MM.1S (cell line): Measurements from ENCODE around the gene VCX2.

Experiments used
- DNase-seq: peaks from one replicate; pipeline ENCODE4 v3.0.0-alpha.2; 2015
- H2AFZ ChIP-seq: fragments of 300-600 bp; sonication (generic); 2 replicates; pipeline ENCODE4 v1.6.0; 2016; ENCODE audit warnings: antibody characterized with exemption, low read length
- H3F3A ChIP-seq: fragments of 300-600 bp; sonication (generic); 2 replicates; pipeline ENCODE4 v1.6.1; 2016; ENCODE audit warnings: mild to moderate bottlenecking, antibody characterized with exemption, low read length, moderate library complexity, mixed read lengths; ENCODE audit not compliant: insufficient read depth
- H3K27ac ChIP-seq: fragments of 300-600 bp; sonication (generic); 2 replicates; pipeline ENCODE4 v1.5.1; 2016; ENCODE audit warnings: mild to moderate bottlenecking, low read length
- H3K27me3 ChIP-seq: fragments of 300-600 bp; sonication (generic); replicated peaks from 2 replicates; pipeline ENCODE4 v1.6.0; 2016; ENCODE audit warnings: low read length; ENCODE audit not compliant: insufficient read depth
- H3K36me3 ChIP-seq: fragments of 300-600 bp; sonication (generic); replicated peaks from 2 replicates; pipeline ENCODE4 v1.6.1; 2016; ENCODE audit warnings: mild to moderate bottlenecking, low read length, mixed read lengths; ENCODE audit not compliant: insufficient read depth
- H3K4me1 ChIP-seq: fragments of 300-600 bp; sonication (generic); 2 replicates; pipeline ENCODE4 v1.6.1; 2016; ENCODE audit warnings: low read length, mixed read lengths
- H3K4me2 ChIP-seq: fragments of 300-600 bp; sonication (generic); 2 replicates; pipeline ENCODE4 v1.6.0; 2016; ENCODE audit warnings: low read depth, low read length
- H3K4me3 ChIP-seq: fragments of 300-600 bp; sonication (generic); 2 replicates; pipeline ENCODE4 v1.5.1; 2016; ENCODE audit warnings: low read length, mixed read lengths
- H3K79me2 ChIP-seq: fragments of 300-600 bp; sonication (generic); 2 replicates; pipeline ENCODE4 v1.6.1; 2016; ENCODE audit warnings: mixed run types, low read length, mixed read lengths
- H3K9ac ChIP-seq: fragments of 300-600 bp; sonication (generic); 2 replicates; pipeline ENCODE4 v1.6.1; 2016; ENCODE audit warnings: low read length, mixed read lengths
- H3K9me2 ChIP-seq: fragments of 300-600 bp; sonication (generic); replicated peaks from 2 replicates; pipeline ENCODE4 v1.6.1; 2016; ENCODE audit warnings: mild to moderate bottlenecking, low read length, mixed read lengths; ENCODE audit not compliant: insufficient read depth
- H3K9me3 ChIP-seq: fragments of 300-600 bp; sonication (generic); replicated peaks from 2 replicates; pipeline ENCODE4 v1.6.1; 2016; ENCODE audit warnings: mild to moderate bottlenecking, low read length, mixed read lengths; ENCODE audit not compliant: insufficient read depth
- H4K20me1 ChIP-seq: fragments of 300-600 bp; sonication (generic); 2 replicates; pipeline ENCODE4 v1.6.1; 2016; ENCODE audit warnings: mild to moderate bottlenecking, low read length, moderate library complexity, mixed read lengths; ENCODE audit not compliant: insufficient read depth
- EZH2 ChIP-seq: fragments of 300-600 bp; sonication (generic); optimal IDR thresholded peaks from 2 replicates; pipeline ENCODE3; 2017; ENCODE audit warnings: low read depth, mild to moderate bottlenecking, antibody characterized with exemption, low read length, mixed read lengths
- EZH2phosphoT487 ChIP-seq: fragments of 300-600 bp; sonication (generic); IDR thresholded peaks from 2 replicates; pipeline ENCODE4 v1.6.1; 2018; ENCODE audit warnings: antibody characterized with exemption, low read length
- TF ChIP-seq, protein P1 (sequence below): fragments of 300-600 bp; sonication (generic); IDR thresholded peaks from 2 replicates; pipeline ENCODE4 v1.5.1; 2016; ENCODE audit warnings: antibody characterized with exemption, low read length, mixed read lengths

Gene VCX2

DNA sequence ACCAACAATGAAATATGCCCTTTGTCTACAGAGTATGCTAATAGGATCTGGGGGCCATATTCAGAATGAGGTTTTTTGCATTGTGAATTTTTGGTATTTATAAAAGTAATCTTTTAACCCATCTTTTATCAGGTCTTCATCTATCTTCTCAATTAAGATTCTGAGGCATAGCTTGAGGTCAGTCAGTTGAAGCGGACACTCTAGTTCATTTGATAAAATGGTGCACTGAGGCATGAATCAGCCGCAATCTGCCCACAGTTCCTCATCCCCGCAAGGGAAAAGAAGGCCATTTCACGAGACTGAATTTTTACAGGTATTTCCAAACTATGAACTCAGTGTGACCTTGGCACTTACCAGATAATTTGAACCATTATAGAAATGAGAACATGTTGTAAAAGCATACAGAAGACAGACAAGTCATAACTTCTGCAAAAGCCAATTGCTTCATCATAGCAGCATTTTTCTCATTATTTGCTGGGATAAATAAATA lies 19.3 kb upstream of the VCX2 start:
- Histone ChIP-seq H3K9ac (no peak overlapping the region), H4K20me1 (no peaks in the 10 kb centered on the region), H3K4me2 (no peak overlapping the region), H3K4me1 (no peaks in the 10 kb centered on the region), H3K36me3 (no peaks in the 10 kb centered on the region), H3K9me2 (no peaks in the 10 kb centered on the region), H2AFZ (no peak overlapping the region), H3K27ac (no peak overlapping the region), H3K27me3 (no peaks in the 10 kb centered on the region), H3F3A (no peaks in the 10 kb centered on the region), H3K79me2 (no peaks in the 10 kb centered on the region), H3K9me3 (no peaks in the 10 kb centered on the region), H3K4me3 (no peak overlapping the region)
- TF ChIP-seq, protein P1, sequence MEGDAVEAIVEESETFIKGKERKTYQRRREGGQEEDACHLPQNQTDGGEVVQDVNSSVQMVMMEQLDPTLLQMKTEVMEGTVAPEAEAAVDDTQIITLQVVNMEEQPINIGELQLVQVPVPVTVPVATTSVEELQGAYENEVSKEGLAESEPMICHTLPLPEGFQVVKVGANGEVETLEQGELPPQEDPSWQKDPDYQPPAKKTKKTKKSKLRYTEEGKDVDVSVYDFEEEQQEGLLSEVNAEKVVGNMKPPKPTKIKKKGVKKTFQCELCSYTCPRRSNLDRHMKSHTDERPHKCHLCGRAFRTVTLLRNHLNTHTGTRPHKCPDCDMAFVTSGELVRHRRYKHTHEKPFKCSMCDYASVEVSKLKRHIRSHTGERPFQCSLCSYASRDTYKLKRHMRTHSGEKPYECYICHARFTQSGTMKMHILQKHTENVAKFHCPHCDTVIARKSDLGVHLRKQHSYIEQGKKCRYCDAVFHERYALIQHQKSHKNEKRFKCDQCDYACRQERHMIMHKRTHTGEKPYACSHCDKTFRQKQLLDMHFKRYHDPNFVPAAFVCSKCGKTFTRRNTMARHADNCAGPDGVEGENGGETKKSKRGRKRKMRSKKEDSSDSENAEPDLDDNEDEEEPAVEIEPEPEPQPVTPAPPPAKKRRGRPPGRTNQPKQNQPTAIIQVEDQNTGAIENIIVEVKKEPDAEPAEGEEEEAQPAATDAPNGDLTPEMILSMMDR, result no peak
- TF ChIP-seq EZH2 (no peak), EZH2phosphoT487 (no peak)
- DNase-seq, result no peak

DNA sequence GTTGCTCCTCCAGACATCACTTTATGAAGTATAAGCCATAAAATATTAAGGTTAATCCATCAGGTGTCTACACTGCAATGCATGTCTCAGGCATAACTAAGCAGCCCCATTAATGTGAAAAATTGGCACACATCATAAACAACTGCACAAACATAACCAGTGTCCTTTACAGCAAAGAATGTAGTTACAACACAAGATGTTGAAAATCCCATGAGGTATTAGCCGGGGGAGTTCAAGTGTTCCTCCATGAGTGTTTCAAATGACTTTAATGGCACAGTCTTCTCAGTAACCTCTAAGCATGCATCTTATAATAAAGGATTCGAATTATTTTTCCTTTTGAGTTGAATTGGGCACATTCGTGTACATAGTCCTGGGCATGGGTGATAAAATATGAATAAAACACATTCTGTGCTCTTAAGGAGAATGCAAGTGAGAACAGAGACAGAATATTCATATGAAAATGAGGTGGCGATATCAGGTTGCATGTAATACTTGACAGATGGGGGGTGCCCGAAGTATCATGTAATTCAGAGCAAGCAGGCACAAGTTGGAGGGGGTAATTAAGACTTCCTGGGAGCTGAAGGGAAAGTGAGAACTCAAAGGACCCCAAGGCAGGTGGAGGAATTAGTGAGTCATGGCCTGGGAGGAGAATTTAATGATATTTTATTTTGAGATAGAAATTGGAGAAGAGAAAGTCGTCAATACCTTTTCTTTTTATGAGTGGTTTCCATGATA lies 18.2 kb upstream of the VCX2 start:
- H3K4me3 ChIP-seq, result no peak overlapping the region
- no peaks in the 10 kb centered on the region for H3K4me1 ChIP-seq
- TF ChIP-seq EZH2, result no peak
- TF ChIP-seq, protein P1, result no peak
- TF ChIP-seq EZH2phosphoT487, result no peak
- H3K9me3 ChIP-seq, result no peaks in the 10 kb centered on the region
- H3F3A ChIP-seq, result no peaks in the 10 kb centered on the region
- no peak overlapping the region for H2AFZ ChIP-seq
- no peaks in the 10 kb centered on the region for H3K79me2 ChIP-seq
- no peak for DNase-seq
- no peaks in the 10 kb centered on the region for H3K36me3 ChIP-seq
- no peaks in the 10 kb centered on the region for H3K9me2 ChIP-seq
- no peak overlapping the region for H3K27ac ChIP-seq
- H3K27me3 ChIP-seq, result no peaks in the 10 kb centered on the region
- H3K9ac ChIP-seq, result no peak overlapping the region
- no peak overlapping the region for H3K4me2 ChIP-seq
- no peaks in the 10 kb centered on the region for H4K20me1 ChIP-seq

DNA sequence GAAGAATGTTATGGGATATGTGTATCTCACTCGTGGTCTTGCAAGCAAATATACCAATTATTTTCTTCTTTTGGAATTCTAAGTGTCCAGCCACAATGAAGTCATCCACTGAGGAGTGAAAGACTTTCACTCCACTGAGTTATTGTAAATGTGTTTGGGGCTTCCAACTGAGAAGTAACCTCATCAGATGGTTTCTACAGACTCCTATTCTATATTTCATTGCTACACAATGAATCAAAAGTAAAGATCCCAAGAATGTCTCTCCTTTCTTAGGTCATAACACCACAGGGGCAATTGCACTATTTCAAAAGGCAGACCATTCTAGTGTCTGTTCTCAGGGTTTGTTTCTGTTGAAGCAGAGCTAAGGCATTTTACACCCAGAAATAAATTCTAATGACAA lies 12.3 kb upstream of the VCX2 start:
- TF ChIP-seq EZH2 (no peak), EZH2phosphoT487 (no peak)
- TF ChIP-seq, protein P1, result no peak
- H3K9me3 ChIP-seq, result no peaks in the 10 kb centered on the region
- no peaks in the 10 kb centered on the region for H3K27me3 ChIP-seq
- no peaks in the 10 kb centered on the region for H3F3A ChIP-seq
- H3K36me3 ChIP-seq, result no peaks in the 10 kb centered on the region
- no peaks in the 10 kb centered on the region for H3K4me1 ChIP-seq
- no peak overlapping the region for H2AFZ ChIP-seq
- DNase-seq, result no peak
- no peaks in the 10 kb centered on the region for H4K20me1 ChIP-seq
- H3K9ac ChIP-seq, result no peak overlapping the region
- no peak overlapping the region for H3K27ac ChIP-seq
- H3K79me2 ChIP-seq, result no peaks in the 10 kb centered on the region
- H3K4me2 ChIP-seq, result no peak overlapping the region
- no peak overlapping the region for H3K4me3 ChIP-seq
- no peaks in the 10 kb centered on the region for H3K9me2 ChIP-seq
